ES-I3 (cell line): Measurements from ENCODE around the gene PDE6G.
"Not testable (repeated sequence)": the region's sequence is repeated elsewhere in the genome, so short reads cannot be mapped to it uniquely, and the experiment has no call there.

ENCODE experiments used
- H3K36me3 ChIP-seq: 2 replicates; pipeline ENCODE4 v1.6.1; 2013; ENCODE audit warnings: mild to moderate bottlenecking, low read length, control low read depth, moderate library complexity; ENCODE audit not compliant: insufficient read depth
- H3K4me1 ChIP-seq: 2 replicates; pipeline ENCODE4 v1.6.1; 2013; ENCODE audit warnings: mild to moderate bottlenecking, control low read depth, low read length; ENCODE audit not compliant: insufficient read depth
- H3K9ac ChIP-seq: 2 replicates; pipeline ENCODE4 v1.6.1; 2013; ENCODE audit warnings: low read depth, mild to moderate bottlenecking, low read length, moderate library complexity
- H3K9me3 ChIP-seq: 2 replicates; pipeline ENCODE4 v1.6.1; 2013; ENCODE audit warnings: mild to moderate bottlenecking, low read length, moderate library complexity; ENCODE audit not compliant: control insufficient read depth, insufficient read depth

The PDE6G gene

DNA sequence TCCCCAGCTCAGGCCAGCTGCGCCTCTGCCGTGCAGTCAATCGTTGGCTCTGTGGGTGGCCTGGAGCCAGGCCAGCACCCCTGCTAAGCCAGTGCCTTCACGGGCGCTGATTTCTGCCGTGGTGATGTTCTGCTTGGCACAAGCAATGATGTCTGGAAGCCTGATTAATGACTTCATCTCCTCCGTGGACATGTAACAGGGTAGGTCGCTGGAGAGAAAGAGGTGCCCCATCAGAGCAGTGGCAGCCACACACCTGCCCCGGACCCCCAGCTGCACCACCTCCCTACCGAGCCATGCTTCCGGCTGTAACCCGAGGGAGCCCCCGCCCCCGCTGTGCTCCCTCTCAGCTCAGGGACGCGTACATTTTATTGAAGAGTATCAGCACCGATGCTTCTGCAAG is 25.3 kb upstream of the PDE6G start:
- H3K9ac ChIP-seq: no peak overlapping the region

DNA sequence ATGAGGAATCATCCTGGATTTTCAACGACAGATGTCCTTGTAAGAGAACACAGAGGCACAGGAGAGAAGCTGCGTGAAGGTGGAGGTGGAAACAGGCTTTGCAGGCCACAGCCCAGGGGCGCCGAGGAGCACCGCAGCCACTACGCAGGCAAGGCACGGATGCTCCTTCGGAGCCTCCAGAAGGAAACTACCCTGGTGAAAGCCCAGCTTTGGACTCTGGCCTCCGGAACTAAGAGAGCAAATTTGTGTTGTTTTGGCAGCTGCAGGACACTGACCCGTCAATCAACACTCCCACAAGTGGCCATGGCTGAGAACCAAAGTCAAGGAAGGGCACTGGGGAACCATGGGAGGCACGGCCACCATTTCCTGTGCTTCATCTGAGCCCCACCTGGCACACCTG is 23.8 kb upstream of the PDE6G start:
- Histone ChIP-seq H3K9me3 (no peaks in the 10 kb centered on the region), H3K36me3 (no peaks in the 10 kb centered on the region; the same call in 1 of the 2 replicates), H3K9ac (no peak overlapping the region), H3K4me1 (peaks cover 10% of the 10 kb centered on the region; the same call in 1 of the 2 replicates)

More for the DNA sequence above, 25.3 kb upstream of the PDE6G start:
- H3K9me3 ChIP-seq: no peaks in the 10 kb centered on the region
- peaks cover 12% of the 10 kb centered on the region; the same call in 1 of the 2 replicates for H3K4me1 ChIP-seq
- no peaks in the 10 kb centered on the region; the same call in 1 of the 2 replicates for H3K36me3 ChIP-seq

- no peaks in the 10 kb centered on the region for H3K9me3 ChIP-seq
- H3K9ac ChIP-seq: no peak overlapping the region
- peaks cover 3% of the 10 kb centered on the region; the same call in 1 of the 2 replicates for H3K36me3 ChIP-seq
- no peaks in the 10 kb centered on the region for H3K4me1 ChIP-seq
Observed at GRCh38 chr17:81676906-81677305, 20.6 kb upstream of the PDE6G start.

- H3K36me3 ChIP-seq, H3K4me1 ChIP-seq: not testable (repeated sequence)
Observed at GRCh38 chr17:81675515-81676221, 19.3 kb upstream of the PDE6G start.

DNA sequence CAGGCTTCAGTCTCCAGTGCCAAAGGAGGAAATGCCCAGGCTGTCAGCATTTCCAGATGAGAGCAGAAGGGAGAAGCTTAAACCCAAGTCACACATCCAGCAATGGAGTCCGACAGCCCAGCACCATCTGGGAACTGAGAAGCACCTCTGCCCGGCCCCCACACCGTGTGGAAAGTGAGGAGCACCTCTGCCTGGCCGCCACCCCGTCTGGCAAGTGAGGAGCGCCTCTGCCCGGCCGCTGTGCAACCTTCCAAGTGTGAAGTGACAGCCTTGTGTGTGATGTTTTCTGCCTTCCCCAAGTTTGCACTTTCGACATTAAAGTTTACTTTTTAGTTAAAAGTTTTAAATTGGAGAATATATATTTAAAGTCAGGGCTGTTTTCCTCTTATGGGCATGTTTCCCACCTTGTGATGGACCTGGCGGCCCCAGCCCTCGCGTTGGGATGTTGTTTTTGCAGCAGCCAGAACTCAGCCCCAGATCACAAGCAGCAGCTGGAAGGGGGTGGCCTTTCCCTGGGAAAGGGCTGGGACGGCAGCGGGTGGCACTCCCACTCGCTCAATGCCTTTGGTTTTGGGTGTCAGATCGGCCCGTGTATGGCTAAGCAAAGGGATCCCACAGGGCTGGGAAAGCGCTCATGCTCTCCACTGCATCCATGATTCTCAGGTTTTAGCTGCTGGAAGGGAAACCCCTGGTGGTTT is 17.4 kb upstream of the PDE6G start:
- Histone ChIP-seq H3K4me1 (no peaks in the 10 kb centered on the region), H3K36me3 (peaks cover 22% of the 10 kb centered on the region), H3K9ac (no peak overlapping the region), H3K9me3 (no peaks in the 10 kb centered on the region; the same call in 1 of the 2 replicates)

More at GRCh38 chr17:81675515-81676221, 19.3 kb upstream of the PDE6G start:
- H3K9me3 ChIP-seq, H3K9ac ChIP-seq: not testable (repeated sequence)

DNA sequence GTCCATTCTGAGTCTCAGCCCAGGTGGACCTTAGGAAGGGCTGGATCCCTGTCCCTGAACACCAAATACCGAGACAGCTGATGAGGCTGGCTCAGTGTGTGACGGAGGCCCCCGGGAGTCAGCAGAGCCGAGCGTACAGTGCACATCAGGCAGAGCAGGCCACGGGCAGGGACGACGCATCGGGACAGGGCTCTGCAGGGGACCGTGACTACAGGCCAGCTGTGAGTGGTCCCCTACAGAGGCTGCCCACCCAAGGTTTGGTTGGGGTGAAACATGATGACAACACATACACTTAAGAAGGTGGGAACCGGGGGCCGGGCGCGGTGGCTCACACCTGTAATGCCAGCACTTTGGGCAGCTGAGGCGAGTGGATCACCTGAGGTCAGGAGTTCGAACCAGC is 16.6 kb upstream of the PDE6G start:
- no peak overlapping the region for H3K9ac ChIP-seq
- no peaks in the 10 kb centered on the region; the same call in 1 of the 2 replicates for H3K9me3 ChIP-seq
- no peaks in the 10 kb centered on the region for H3K4me1 ChIP-seq
- peaks cover 29% of the 10 kb centered on the region for H3K36me3 ChIP-seq

- Histone ChIP-seq H3K9ac (no peak overlapping the region), H3K4me1 (peaks cover 2% of the 10 kb centered on the region; the same call in 1 of the 2 replicates), H3K36me3 (peaks cover 33% of the 10 kb centered on the region), H3K9me3 (no peaks in the 10 kb centered on the region; the same call in 1 of the 2 replicates)
Observed at GRCh38 chr17:81672504-81672903, 16.2 kb upstream of the PDE6G start.

GRCh38 chr17:81667754-81668153 is 11.4 kb upstream of the PDE6G start:
- Histone ChIP-seq H3K9ac (peak overlapping the region; percentile 20; the same call in 1 of the 2 replicates), H3K4me1 (peaks cover 7% of the 10 kb centered on the region; the same call in 1 of the 2 replicates), H3K9me3 (no peaks in the 10 kb centered on the region; the same call in 1 of the 2 replicates), H3K36me3 (peaks cover 35% of the 10 kb centered on the region)

DNA sequence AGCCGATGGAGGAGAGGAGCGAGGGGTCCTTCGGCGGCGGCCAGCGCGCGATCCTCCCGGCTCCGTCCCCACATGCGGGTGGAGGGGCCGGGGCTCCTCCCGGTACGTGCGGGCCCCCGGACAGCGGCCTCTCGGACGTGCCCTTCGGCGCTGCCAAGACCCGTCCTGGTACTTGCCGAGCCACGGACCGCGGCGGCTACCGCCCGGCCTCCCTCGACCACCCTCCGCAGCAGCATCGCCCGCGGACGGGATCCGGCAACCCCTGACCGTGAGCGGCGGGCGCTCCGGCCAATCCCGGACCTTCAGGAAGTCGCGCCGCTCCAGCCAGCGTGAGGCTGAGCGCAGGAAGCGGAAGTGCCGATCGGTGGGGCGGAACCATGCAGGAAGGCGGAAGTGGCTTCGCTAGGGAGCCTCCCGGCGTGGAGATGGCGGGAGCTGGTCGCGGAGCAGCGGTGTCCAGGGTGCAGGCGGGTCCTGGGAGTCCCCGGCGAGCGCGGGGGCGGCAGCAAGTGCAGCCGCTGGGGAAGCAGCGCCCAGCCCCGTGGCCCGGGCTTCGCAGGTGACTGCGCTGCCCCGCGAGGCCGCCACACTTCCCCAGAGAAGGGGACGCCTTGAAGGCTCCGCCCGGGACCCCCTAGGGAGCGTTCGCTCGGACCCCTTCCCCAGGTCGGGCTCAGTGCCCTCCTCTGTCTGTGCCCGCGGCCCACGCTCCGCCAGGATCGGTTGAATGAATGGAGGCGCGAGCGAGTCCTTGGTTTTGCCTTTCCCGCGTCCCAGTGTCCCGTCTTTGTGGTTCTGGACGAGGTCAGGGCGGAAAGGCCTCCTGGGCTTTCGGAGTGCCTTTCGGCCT is 10.2 kb upstream of the PDE6G start, which contains the start of the genes CCDC137 and OXLD1:
Gene CCDC137 (plus strand): TSS at position 396 of the 850 bp plus-strand sequence. CDS start 30 bp downstream, at position 426.
Gene OXLD1 (minus strand): TSS at position 264 of the 850 bp plus-strand sequence. CDS start 28 bp downstream, at position 236.
- Histone ChIP-seq H3K9ac (peak within 1 kb of the TSS; percentile 99), H3K9me3 (no peaks in the 10 kb centered on the region; the same call in 1 of the 2 replicates), H3K36me3 (peaks cover 28% of the 10 kb centered on the region), H3K4me1 (peaks cover 9% of the 10 kb centered on the region; the same call in 1 of the 2 replicates)

DNA sequence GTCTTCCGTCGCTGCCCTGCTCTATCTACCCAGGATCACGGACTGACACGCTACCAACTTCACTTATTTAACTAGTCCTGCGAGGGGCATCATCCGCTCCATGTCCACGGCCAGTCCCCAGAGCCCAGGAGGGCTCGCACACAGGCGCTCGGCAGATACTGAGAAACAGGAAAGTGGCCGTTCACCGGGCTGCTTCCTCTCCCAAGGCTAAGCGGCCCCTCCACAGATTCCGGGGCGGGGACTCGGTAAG is 9.7 kb upstream of the PDE6G start:
- Histone ChIP-seq H3K4me1 (peaks cover 9% of the 10 kb centered on the region; the same call in 1 of the 2 replicates), H3K9ac (peak overlapping the region; percentile 99), H3K9me3 (no peaks in the 10 kb centered on the region; the same call in 1 of the 2 replicates), H3K36me3 (peaks cover 26% of the 10 kb centered on the region)

- Histone ChIP-seq H3K36me3 (peaks cover 24% of the 10 kb centered on the region), H3K9me3 (no peaks in the 10 kb centered on the region; the same call in 1 of the 2 replicates), H3K4me1 (peaks cover 9% of the 10 kb centered on the region; the same call in 1 of the 2 replicates), H3K9ac (peak overlapping the region; percentile 99)
Observed at GRCh38 chr17:81665205-81666091, 9.1 kb upstream of the PDE6G start.

- H3K9ac ChIP-seq: no peak overlapping the region
- peaks cover 9% of the 10 kb centered on the region; the same call in 1 of the 2 replicates for H3K4me1 ChIP-seq
- peaks cover 14% of the 10 kb centered on the region for H3K36me3 ChIP-seq
- H3K9me3 ChIP-seq: no peaks in the 10 kb centered on the region; the same call in 1 of the 2 replicates
Observed at GRCh38 chr17:81664051-81664470, 7.7 kb upstream of the PDE6G start.

GRCh38 chr17:81662002-81662401 is 5.7 kb upstream of the PDE6G start:
- H3K9ac ChIP-seq: no peak overlapping the region
- 0 out of 2 replicates have a peak, but pooled peaks cover 2% of the 10 kb centered on the region for H3K36me3 ChIP-seq
- H3K9me3 ChIP-seq: no peaks in the 10 kb centered on the region
- H3K4me1 ChIP-seq: peaks cover 6% of the 10 kb centered on the region; the same call in 1 of the 2 replicates
